Measurements from ENCODE around the gene FMNL1. TPM values are rescaled to one million over a fixed set of nuclear protein-coding genes. Genes with fewer than 3 reads are reported as not detected.
A peak's percentile ranks its signal among the peaks of the same experiment; 100 is the strongest.

FMNL1 gene
- total RNA-seq, 1 donor from 2014 or later = 10.7 TPM

DNA sequence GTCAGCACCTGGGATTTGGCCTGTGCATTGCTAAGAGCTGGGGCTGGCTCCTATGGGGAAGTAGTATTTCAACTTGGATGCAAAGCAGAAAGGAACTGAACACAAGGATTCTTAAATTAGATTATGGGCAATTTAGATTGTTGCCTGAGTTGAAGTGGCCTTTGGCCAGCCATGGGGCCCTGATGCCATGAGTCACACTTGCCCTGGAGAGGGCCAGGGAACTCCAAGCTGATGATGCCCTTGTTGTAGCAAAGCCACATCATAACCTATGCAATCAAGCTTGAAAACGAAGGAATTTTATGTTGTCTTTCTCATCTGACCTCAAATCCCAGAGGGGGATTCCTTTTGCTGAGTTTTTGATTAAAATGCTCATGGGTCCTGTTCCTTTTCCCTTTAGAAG is 44.1 kb downstream of the FMNL1 start:
- H3K27ac ChIP-seq = no peak overlapping the region

DNA sequence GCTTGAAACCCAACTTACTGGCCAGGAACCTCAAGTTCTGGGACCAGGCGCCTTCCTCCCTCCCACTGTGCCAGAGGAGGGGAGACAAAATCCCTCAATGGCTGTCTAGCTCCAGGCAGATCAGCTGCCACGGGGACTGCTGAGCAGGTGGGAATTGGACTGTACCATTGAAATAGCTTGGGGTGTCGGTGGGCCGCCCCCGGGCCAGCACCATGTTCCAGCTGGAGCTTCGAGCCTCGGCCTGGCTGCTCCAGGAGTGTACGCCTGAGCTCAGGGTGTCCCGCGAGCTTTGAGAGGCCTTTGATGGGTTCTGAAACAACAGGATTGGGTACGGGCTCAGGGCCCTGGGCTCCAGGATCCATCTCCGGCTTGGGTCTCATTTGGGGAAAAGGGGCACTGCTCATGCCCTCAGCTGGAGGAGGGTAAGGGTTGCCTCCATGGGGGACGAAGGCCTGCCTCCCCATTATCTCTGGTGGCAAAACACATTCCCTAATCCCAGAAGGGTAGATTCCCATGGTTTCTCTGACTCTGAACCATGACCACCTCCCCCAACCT is 44.8 kb downstream of the FMNL1 start:
- H3K4me3 ChIP-seq = no peak overlapping the region

More for the DNA sequence above, 44.1 kb downstream of the FMNL1 start:
- intact Hi-C loops (cut with DNase I) = no loop called here
- no peaks in the 10 kb centered on the region for H3K9me3 ChIP-seq
- no peaks in the 10 kb centered on the region for H3K27me3 ChIP-seq
- TF ChIP-seq, protein P1, sequence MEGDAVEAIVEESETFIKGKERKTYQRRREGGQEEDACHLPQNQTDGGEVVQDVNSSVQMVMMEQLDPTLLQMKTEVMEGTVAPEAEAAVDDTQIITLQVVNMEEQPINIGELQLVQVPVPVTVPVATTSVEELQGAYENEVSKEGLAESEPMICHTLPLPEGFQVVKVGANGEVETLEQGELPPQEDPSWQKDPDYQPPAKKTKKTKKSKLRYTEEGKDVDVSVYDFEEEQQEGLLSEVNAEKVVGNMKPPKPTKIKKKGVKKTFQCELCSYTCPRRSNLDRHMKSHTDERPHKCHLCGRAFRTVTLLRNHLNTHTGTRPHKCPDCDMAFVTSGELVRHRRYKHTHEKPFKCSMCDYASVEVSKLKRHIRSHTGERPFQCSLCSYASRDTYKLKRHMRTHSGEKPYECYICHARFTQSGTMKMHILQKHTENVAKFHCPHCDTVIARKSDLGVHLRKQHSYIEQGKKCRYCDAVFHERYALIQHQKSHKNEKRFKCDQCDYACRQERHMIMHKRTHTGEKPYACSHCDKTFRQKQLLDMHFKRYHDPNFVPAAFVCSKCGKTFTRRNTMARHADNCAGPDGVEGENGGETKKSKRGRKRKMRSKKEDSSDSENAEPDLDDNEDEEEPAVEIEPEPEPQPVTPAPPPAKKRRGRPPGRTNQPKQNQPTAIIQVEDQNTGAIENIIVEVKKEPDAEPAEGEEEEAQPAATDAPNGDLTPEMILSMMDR (IDR thresholded peaks at IDR 0.05) = no peak
- H3K4me3 ChIP-seq = no peak overlapping the region
- H3K36me3 ChIP-seq = peaks cover 51 to 60% of the 10 kb centered on the region in 2 donors
- DNase-seq (ENCODE audit: low spot score in 2 of 2) = no peak
- H3K4me1 ChIP-seq = peaks cover 0 to 3% of the 10 kb centered on the region in 2 donors

DNA sequence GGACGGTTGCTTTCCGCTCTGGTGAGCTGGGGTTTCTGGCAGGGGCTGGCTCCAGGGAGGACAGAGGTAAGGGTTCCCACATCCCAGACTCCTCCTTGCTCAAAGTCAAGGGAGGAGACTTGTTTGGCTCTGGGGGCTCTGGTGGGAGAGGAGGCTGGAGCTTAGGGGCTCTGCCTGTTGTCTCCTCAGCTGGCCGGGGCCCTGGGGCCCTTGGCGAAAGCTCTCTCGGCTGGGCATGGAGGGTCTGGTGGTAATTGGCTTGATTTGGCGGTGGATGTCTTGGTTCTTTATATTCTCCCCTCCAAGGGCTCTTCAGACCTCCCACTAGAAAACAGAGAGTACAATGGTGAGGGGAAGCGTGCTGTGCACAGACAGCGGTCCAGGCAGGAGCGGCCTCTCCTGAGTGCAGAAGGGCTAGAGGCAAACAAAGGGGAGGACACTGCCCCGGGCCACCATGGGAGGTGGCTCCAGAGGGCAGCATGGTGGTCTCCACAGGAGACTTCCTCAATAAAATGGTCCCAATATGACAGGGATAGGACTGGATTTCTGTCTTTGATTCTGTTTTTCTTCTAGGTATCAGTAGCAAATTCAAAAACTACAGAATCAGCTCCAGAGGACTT is 45.9 kb downstream of the FMNL1 start:
- Histone ChIP-seq H3K36me3 (peaks cover 54 to 74% of the 10 kb centered on the region in 2 donors), H3K4me3 (no peak overlapping the region), H3K4me1 (no peaks in the 10 kb centered on the region), H3K27me3 (no peaks in the 10 kb centered on the region), H3K27ac (no peak overlapping the region), H3K9me3 (no peaks in the 10 kb centered on the region)
- TF ChIP-seq, protein P1 (IDR thresholded peaks at IDR 0.05) = no peak
- no peak for DNase-seq (ENCODE audit: low spot score in 2 of 2)
- intact Hi-C loops (cut with DNase I) = no loop called here

More for the DNA sequence above, 44.8 kb downstream of the FMNL1 start:
- Histone ChIP-seq H3K27me3 (no peaks in the 10 kb centered on the region), H3K9me3 (no peaks in the 10 kb centered on the region), H3K36me3 (peaks cover 53 to 64% of the 10 kb centered on the region in 2 donors), H3K27ac (no peak overlapping the region), H3K4me1 (peaks cover 0 to 3% of the 10 kb centered on the region in 2 donors)
- no peak for DNase-seq (ENCODE audit: low spot score in 2 of 2)
- TF ChIP-seq, protein P1 (IDR thresholded peaks at IDR 0.05) = no peak
- intact Hi-C loops (cut with DNase I) = no loop called here

DNA sequence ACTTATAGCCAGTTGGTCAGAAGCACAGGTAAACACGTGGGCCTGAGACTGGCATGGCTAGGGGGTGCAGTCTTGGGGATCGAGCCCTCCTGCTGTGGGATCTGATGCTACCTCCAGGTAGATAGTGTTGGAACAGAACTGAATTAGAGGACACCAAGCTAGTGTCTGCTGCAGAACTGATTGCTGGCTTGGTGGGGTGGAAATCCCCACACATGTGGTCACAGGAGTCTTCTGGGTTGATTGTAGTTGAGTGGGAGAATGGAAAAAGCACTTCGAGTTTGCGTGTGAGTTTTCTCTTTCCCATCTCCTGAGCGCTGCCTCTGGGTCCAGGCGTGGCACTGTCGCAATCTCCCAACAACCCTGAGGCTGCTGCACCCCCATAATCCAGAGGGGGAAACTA is 48.2 kb downstream of the FMNL1 start:
- no peak for DNase-seq (ENCODE audit: low spot score in 2 of 2)
- H3K4me3 ChIP-seq = no peak overlapping the region
- no peak overlapping the region for H3K27ac ChIP-seq
- intact Hi-C loops (cut with DNase I) = no loop called here
- H3K4me1 ChIP-seq = no peaks in the 10 kb centered on the region
- no peaks in the 10 kb centered on the region for H3K9me3 ChIP-seq
- H3K27me3 ChIP-seq = no peaks in the 10 kb centered on the region
- TF ChIP-seq, protein P1 (IDR thresholded peaks at IDR 0.05) = no peak
- peaks cover 61 to 83% of the 10 kb centered on the region in 2 donors for H3K36me3 ChIP-seq

DNA sequence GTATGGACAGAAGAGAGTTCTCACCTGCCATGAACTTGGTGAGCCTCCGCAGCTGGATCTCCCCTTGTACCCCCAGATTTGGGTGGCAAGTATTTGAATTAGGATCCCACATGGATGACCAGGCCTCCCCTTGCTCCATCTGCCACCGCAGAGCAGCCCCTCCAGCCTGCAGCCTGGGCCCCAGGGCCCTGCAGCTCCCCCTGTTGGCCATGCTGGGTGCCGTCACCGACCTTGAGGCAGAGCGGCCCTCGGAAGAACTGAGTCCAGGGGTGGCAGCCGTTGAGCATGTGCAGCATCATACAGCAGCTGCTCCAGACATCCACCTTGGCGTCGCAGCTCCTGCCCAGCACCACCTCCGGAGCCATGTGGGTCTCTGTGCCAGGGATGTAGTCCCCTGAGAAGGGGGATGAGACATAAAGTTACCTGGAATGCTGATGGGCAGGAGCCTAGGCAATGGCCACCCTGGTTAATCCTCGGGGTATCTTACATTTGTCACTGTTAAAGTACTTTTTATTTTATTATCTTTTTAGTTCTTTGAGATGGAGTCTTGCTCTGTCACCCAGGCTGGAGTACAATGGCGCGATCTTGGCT is 49.2 kb downstream of the FMNL1 start:
- no peak for DNase-seq (ENCODE audit: low spot score in 2 of 2)
- H3K36me3 ChIP-seq = peaks cover 58 to 80% of the 10 kb centered on the region in 2 donors
- intact Hi-C loops (cut with DNase I) = no loop called here
- H3K9me3 ChIP-seq = no peaks in the 10 kb centered on the region
- H3K4me1 ChIP-seq = no peaks in the 10 kb centered on the region
- H3K4me3 ChIP-seq = no peak overlapping the region
- no peak overlapping the region for H3K27ac ChIP-seq
- TF ChIP-seq, protein P1 (IDR thresholded peaks at IDR 0.05) = peak in 2 of 3 experiments; percentile 25 to 35
- no peaks in the 10 kb centered on the region for H3K27me3 ChIP-seq
